ENCODE measurements around the gene DUSP2.
"Not testable (repeated sequence)": the region's sequence is repeated elsewhere in the genome, so short reads cannot be mapped to it uniquely, and the experiment has no call there.

Gene DUSP2

DNA sequence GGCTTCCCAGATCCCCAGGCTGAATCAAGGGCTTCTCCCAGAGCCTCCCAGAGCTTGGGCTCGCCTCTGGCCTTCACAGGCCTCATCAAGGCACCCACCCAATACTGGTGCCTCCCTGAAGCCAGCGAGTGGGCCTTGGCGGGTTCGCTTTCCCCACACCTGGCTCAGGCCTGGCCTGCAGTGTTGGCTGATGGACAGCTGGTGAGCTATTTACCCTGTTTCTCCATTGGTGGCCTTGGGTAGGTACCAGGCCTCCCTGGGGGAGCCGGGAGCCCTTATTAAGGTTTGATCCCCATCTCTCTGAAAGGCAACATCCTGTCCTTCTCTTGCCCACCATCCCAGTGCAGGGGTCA is 18.2 kb upstream of the DUSP2 start:
- DNase-seq (ENCODE audit: low read depth): no peak

DNA sequence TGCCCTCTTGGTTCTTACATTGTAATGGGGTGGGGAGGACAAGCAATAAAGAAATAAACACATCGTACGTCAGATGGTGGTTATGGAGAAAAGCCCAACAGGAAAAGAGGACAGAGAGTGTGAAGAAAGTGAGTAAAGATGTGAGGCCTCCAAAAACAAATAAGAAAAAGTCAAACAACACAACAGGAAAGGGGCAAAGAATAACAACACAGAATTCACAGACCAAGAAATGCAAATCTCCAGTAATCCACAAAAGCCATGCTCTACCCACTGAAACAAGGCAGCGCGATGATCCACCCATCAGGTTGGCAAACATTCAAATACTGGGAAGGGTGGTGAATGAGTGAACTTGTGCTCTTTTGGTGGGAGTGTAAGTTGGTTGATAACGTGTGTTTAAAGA is 16.7 kb upstream of the DUSP2 start:
- DNase-seq (ENCODE audit: low read depth): no peak

DNA sequence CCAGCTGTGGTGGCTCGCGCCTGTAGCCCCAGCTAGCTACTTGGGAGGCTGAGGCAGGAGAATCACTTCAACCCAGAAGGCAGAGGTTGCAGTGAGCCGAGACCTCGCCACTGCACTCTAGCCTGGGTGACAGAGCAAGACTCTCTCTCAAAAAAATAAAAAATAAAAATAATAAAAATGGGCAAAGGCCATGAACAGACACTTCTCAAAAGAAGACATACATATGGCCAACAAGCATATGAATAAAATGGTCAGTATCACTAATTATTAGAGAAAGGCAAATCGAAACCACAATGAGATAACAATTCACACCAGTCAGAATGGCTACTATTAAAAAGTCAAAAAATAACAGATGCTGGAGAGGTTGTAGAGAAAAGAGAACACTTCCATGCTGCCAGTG is 15.1 kb upstream of the DUSP2 start:
- not testable (repeated sequence) for DNase-seq (ENCODE audit: low read depth)

DNA sequence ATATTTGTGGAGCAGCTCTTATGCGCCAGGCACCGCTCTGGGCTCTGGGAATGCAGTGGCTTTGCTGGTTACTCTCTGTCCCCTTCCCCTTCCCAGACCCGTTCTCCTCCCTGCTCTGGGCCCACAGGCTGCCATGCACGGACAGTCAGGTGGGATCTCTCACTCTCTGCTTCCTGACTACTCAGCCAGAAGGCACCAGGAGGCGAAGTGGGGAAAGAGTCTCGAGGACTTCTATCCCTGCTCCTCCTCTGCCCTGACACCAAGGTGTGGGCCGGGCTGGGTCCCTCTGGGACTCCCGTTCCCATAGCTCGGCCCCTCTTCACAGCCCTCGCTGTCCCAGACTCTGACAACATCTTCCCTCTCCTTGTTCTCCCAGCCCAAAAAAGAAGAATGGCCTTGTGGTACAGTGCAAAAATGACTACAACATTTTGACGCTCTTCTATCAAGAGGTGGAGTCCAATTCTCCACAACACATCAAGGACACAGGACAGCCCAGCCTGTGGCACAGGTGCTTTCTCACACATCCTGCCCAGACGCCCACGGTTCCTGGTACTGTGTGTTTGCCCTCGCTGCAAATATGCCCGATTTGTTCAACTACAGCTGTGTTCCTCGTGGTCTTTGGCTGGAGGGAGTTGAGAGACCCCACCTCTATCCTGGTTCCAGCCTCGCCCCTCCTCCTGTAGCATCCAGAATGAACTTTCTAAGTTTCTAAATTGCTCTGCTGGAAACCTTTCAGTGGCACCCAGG is 14.0 kb upstream of the DUSP2 start:
- DNase-seq (ENCODE audit: low read depth): no peak

DNA sequence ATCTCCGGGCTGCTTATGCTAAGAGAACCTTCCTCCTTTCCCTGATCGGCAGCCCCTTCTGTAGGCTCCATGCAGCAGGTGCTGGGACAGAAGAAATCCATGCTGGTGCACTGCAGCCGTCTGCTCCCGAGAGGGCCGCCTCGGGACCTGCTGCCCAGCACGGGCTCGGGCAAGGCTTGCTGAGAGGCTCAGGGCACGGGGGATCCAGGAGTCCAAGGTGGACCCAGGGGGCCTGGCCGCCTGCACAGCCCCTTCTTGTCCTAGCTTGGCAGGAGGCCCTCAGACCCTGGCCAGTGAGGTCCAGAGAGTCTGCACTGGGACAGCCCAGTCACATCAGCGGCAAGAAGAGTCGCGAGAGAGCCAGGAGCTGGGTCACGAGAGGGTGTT is 13.3 kb upstream of the DUSP2 start:
- no peak for DNase-seq (ENCODE audit: low read depth)

DNA sequence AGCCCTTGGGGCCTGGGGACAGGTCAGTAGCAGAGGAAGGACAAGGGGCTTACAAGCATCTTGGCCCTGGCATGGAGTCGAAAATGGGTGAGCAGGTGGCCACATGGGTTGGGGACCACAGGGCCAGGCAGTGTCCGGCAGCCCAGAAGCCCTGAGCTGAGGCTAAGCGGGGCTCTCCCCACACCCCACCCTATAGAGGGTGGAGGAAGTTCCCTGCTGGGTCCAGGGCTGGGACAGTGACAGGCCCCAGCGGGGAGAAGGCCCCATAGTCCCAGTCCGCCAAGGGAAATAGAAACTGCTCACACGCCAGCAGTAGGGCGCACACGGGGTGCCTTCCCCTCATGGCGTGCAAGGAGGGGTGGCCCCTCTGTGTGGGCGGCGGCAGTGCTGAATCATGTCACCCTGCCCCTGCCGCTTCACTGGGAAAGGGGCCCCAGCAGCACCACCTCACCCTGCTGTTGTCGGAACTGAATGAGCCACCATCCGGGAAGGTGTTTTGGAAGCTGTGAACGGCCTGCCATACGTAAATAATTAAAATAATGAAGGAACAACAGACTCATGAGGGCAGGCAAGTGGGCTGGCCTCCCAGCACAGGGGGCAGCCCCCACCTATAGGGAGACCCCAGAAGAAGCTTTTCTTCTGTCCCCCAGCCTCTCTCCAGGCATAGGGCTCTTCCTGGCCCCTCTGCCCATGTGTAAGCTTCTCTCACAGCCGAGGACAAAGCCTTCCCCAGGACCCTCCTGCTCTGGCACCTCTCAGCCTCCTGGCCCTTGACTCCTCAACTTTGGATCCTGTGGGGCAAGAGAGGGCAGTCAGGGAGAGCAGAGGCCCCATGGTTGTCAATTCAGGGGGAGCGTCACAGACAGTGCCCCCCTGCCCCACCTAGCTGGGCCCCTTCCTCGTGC is 12.7 kb upstream of the DUSP2 start:
- DNase-seq (ENCODE audit: low read depth): peak; percentile 61

DNA sequence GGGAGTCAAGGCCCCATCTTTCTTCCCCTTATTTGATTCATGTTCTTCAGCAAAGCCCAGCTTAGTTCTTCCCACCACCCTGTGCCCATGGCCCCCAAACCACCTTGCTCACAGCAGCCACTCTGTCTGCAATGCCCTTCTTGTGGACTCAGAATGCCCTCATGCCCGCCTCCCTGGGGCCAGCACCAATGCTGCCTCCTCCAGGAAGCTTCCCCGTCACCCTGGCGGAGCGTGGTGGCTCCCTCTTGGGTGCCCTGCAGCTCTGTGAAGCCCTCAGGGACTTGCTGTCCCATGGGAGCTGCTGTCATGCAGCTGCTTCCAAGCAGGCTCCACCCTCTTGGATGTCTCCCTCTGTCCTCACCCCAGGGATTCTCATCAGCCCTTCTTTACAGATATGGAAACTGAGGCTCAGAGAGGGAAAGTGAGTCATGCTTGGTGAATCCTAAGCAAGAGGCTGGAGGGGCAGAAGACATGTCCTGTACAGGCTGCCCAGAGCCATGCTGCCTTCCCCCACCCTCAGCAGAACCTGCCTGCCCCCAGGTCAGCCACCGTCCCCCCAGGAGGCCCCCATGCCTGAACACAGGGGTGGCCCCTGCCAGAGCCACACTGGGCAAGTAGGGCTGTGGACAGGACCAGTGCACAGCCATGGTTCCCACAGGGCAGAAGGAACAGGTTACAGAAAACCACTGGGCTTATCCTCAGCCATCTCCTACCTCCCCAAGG is 11.8 kb upstream of the DUSP2 start:
- no peak for DNase-seq (ENCODE audit: low read depth)

DNA sequence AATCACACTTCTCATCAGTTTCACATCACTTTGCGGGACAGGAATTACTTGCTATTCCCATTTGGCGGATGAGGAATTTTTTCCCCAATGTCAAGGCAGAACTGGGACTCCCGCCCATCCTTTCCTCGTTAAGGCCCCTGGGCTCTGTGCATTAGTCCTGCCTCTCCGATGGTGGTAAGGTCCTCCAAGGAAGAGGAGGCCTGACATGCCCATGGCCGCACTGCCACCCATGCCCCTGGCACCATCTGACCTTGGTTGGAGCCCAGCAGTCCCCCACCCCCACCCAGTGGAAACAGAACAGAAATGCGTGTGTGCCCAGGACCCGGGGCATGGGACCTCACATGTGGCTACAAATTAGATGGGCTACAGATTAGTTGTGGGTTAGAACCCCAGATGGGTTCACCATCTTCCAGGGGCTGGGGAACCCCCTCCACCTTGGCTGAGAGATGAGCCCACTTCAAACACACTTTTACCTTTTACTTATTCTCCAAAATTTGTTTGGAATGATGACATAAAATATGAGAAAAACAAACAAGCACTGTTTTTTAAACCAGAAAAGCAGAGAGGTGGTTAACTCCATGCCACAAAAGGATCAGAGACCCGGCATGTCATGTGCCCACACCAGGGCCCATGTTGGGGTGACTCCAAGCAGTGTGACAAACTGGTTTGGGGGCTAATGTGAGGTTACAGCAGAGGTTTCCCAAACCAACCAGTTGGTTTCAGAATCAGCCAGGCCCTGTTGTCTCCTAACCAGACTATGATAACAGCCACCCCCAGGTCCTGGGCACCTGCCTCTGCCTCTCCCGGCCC is 11.0 kb upstream of the DUSP2 start:
- no peak for DNase-seq (ENCODE audit: low read depth)

DNA sequence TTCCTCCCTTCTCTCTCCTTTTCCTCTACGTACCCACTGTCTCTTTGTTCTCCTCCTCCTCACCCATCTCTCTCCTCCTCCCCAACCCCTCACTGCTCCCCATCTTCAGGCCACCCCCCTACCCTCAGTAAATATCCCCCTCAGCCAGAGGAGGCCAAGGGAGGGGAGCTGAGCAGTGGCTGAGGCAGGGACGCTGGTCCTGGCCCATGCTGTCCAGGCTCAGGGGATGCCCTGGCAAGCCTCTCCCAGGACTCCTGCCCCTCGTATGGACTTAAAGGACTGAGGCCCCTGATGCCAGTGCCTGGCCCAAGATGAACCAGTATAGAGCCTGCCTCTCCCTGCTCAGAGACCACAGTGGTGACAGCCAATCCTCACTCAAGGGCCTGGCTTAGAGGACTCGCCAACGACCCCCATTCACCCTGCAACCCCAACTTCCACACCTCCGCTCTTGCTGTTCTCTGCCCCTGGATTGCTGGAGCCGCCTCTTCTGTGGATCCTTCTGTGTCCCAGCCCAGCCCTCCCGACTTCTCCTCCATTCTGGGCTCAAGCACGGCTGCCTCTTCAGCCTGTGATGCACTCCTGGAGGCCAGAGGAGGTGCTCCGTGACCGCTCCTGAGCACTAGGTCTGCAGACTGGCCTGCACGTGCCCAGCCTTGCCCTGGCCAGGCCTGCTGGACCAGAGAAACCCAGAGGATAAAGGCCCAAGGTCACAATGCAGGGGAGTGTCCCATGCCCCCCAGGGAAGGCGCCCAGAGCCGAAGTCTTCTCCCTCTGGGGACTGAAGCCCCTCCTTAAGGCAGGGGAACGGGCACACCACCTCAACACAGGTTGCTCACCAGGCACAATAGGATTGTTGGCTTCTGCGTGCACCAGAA is 9.5 kb upstream of the DUSP2 start:
- no peak for DNase-seq (ENCODE audit: low read depth)

DNA sequence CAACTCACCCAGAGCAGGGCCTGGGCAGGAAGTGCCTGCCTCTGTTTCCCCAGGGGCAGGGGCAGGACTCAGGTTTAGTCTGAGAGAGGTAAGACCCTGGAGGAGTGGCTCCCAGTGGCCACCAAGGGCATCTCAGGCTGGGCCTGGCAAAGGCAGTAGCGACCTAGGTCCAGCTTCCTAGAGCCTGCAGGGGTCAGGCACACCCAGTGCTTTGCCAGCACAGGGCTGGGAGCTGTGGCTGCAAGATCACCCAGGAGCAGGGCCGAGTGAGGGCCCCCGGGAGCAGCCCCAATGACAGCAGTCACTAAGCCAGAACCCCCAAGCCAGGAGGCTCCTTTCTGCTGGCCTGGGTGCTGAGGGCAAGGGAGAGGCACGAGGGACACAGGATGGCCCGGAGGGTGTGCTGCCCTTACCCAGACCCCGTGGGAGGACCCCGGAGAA is 8.8 kb upstream of the DUSP2 start:
- no peak for DNase-seq (ENCODE audit: low read depth)

DNA sequence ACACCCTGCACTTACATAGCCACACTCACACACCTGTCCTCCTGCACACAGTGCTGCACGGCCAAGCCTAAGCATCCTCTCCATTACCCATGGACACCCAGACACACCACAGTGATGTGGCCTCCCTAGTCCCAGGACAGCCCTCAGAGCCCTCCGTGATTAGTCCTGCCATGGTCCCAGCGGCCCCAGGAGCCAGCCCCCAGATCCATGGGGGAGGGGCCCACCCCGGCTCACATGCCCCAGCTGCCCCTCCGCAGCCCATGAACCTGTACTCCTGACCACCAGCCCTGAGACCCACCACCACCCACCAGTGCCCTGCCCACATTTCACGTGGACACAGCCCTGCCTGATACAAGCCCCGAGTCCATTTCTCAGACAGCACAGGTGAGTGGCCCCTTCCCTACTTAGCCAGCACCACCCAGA is 8.1 kb upstream of the DUSP2 start:
- no peak for DNase-seq (ENCODE audit: low read depth)

DNA sequence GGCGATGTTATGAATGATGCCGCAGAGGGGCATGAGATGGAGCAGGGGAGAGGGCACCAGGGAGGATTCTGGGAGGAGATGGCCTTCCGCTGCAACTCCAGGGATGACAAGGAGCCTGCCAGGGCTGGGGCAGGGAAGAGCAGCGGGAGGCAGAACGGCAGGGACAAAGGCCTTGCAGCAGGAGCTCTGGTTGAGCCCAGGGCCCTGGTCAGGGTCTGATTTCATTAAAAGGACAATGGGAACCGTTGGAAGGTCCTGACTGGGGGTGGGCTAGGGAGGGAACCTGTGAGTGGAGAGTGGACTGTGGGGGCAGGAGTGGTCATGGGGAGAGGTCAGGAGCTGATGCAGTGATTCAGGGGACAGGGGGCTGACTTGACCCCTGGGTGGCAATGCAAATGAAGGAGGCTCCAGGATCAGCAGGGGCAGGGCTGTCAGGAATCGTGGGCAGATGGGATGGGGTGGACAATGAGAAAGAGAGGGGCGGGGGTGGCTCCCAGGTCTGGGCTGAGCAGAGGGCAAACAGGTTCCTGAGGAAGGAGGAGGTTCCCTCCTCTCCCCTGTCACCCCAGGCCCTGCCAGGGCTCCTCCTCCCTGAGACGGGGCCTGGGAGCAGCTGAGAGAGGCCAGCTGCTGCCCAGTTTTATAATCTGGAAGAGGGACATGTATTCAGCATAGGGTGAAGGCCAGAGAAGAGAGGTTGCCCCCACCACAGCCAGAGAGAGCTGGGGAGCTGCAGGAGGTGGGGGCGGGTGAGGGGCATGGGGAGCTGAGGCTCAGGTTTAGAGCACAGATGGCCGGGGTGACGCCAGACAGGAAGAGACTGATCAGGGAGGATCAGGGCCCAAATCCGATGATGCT is 7.3 kb upstream of the DUSP2 start:
- DNase-seq (ENCODE audit: low read depth): no peak

DNA sequence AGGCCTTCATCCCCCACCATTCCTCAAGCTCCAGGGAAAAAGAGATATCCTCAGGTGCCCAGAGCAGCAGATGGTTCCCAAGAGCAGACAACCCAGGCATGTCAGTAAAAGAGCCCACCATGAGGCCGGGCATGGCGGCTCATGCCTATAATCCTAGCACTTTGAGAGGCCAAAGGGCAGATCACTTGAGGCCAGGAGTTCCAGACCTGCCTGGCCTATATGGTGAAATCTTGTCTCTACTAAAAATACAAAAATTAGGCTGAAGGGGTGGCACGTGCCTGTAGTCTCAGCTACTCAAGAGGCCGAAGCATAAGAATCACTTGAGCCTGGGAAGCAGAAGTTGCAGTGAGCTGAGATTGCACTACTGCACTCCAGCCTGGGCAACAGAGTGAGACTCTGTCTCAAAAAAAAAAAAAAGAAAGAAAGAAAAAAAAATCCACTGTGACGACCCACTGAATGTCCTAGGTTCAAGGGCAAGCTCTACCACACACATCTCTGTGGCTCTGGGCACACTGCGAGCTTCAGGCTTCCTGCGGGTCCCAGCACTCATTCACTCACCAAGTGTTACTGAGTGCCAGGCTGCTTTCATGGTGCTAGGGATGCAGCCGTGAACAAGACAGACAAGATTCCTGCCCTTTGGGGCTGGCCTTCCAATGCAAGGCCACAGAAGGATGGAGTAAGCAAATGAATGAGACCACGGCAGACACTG is 6.5 kb upstream of the DUSP2 start:
- no peak for DNase-seq (ENCODE audit: low read depth)

DNA sequence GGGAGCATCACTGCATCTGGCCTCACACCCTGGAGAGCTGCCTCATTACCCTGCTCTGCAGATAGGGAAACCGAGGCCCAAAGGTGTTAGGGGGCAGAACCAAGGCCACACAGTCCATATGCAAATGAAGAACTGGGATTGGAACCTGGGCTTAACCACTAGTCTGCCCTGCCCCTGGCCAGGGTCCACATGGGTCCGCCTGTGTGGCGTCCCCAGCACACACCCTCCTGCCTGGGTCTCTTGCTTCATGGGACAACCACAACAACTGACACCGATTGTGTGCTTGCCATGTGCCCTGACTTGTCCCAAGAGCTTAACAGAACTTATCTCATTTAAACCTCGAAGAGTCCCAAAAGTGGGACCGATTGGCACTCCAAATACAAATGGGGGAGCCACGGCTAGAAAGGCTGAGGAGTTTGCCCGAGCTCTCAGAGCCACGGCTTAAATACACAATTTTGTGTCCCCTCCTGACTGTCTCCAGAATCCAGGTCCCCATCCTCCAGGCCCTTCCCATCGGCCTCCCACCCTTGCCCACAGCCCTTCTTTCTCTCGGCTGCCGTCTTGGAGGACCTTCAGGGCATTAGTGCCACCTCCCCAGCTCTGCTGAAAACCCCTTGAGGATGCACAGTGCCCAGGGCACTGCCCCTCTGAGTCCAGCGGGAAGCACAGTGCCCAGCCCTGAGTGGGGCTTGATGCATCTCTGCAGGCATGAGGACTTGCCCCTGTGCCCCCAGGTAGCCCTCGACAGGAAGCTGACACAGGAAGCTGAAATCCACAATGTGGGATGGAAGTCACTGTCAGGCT is 5.8 kb upstream of the DUSP2 start:
- no peak for DNase-seq (ENCODE audit: low read depth)

DNA sequence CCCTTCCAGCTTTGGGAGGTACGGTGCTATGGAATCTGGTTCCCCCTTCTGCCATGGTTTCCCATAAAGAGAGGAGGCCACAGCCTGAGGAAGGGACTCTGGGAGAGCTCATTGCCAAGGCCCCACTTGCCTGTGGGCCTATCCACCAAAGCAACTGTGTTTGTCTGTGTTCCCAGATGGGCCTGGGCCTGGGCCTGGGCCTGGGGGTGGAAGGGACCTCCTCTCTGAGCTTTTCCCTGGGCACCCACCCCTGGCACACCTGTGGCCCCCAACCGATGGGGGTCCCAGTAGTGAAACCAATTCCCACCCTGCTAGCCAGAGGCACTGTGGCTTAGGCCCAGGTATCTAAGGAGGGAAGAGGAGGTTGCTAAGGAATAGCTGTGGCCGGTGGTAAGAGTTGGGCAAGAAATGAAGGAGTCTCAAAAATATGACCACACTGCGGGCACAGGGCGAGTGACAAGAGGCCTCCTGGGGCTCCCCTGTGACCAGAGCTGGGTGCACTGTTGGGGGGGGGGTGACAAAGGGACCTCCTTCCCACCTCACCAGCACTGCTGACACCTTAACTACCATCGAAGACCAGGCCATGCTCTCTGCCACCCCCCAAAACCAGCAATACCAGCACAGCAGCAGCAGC is 4.9 kb upstream of the DUSP2 start:
- no peak for DNase-seq (ENCODE audit: low read depth)

DNA sequence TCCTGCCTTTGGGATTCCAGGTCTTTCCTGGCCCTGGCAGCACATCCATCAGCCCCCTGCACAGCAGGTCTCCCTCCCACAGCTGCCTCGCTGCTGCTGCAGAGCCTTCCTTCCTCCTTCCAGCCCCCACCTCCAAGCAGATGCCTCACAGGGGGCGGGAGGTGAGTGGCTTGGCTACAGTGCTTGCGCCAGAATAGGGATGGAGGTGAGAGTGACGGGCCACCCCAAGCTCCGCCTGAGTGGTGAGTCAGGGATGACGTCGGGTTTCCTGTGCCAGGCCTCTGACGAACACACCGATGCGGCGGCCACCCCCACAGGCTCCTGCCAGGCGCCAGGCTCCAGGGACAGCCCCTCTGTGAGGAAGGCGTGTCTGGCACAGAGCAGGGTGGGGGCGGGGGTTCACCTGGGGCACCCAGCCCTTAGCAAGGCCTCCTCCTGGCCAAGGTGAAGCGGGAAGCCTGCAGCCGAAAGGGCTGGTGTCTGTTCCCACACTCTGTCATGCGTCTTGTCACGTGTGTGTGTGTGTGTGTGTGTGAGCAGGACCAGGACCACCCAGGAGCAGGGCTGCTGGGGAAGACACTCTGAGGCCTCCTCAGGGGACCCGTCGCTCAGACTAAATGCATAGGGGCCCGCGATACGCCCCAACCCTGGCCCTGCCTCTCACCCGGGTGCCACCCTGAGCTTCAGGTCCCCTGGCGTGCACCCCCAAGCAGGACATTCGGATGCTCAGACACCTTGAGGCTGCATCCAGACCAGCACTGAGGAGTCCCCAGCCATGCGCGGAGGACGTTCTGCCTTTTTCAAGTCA is 3.4 kb upstream of the DUSP2 start:
- DNase-seq (ENCODE audit: low read depth): peak; percentile 99

DNA sequence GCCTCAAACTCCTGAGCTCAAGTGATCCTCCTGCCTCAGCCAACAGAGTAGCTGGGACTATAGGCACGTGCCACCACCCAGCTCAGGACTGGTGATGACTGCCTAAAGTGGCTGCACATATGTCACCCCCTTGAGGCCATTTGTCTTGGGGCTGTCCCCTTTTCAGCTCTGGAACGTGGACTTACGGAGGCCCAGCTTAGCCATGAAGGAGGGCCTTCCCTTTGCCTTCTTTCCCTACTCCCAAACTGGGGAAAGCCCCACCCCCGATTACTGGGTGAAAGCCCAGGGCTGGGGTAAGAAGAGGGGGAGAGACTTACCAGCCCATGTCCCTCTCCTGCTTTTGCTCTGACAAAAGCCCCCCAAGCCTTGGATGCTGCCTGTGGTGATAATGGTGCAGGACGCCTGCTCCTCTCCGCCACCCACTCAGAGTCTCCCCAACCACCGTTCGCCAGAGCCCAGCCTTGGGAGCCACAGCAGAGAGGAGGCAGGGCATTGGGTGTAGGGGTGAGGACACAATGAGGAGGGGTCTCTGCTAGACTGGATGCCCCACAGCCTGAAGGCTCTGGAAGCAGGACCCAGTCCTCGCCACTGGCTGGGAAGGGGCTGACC is 2.5 kb upstream of the DUSP2 start:
- no peak for DNase-seq (ENCODE audit: low read depth)
